A549 (cell line): ENCODE measurements around the gene VANGL1.

ENCODE experiments used
- BHLHE40 ChIP-seq: IDR thresholded peaks from 2 replicates; pipeline ENCODE4 v1.6.1; 2012; ENCODE audit warnings: low read depth, low read length, inconsistent platforms
- CBX8 ChIP-seq: fragments of 200-600 bp; sonication (generic); IDR thresholded peaks from 2 replicates; pipeline ENCODE4 v1.6.1; 2016
- CHD2 ChIP-seq: fragments of 150-350 bp; IDR thresholded peaks from 2 replicates; pipeline ENCODE4 v1.6.1; 2014; ENCODE audit warnings: low read length; ENCODE audit not compliant: partially characterized antibody
- GATA3 ChIP-seq: IDR thresholded peaks from 2 replicates; pipeline ENCODE4 v1.6.1; 2012; ENCODE audit warnings: borderline replicate concordance
- HEYL ChIP-seq: fragments of 250-450 bp; sonication (Bioruptor Pico); IDR thresholded peaks from 2 replicates; pipeline ENCODE4 v1.8.0; 2021; ENCODE audit warnings: mild to moderate bottlenecking, moderate library complexity
- POLR2A ChIP-seq: IDR thresholded peaks from 2 replicates; pipeline ENCODE4 v1.6.1; 2012; ENCODE audit warnings: mild to moderate bottlenecking, low read length
- RNF2 ChIP-seq: fragments of 200-600 bp; sonication (generic); IDR thresholded peaks from 2 replicates; pipeline ENCODE4 v1.6.1; 2016; ENCODE audit warnings: low read depth, mild to moderate bottlenecking, antibody characterized with exemption, moderate library complexity, borderline replicate concordance
- SREBF2 ChIP-seq: fragments of 450-650 bp; IDR thresholded peaks from 2 replicates; pipeline ENCODE4 v1.6.1; 2014; ENCODE audit warnings: mild to moderate bottlenecking, moderate library complexity
- ZC3H11A ChIP-seq: fragments of 450-650 bp; IDR thresholded peaks from 2 replicates; pipeline ENCODE4 v1.6.1; 2014; ENCODE audit warnings: antibody characterized with exemption, mild to moderate bottlenecking
- ZFP36 ChIP-seq: fragments of 450-650 bp; IDR thresholded peaks from 2 replicates; pipeline ENCODE4 v1.6.1; 2014; ENCODE audit warnings: borderline replicate concordance; ENCODE audit not compliant: partially characterized antibody
- TF ChIP-seq, protein P1 (sequence below): fragments of >200 bp; sonication (Bioruptor Twin); formaldehyde crosslinking; IDR thresholded peaks from 3 replicates; pipeline ENCODE4 v1.5.1; 2016
- TF ChIP-seq, protein P2 (sequence below): fragments of 450-650 bp; IDR thresholded peaks from 2 replicates; pipeline ENCODE4 v1.6.1; 2014; ENCODE audit warnings: antibody characterized with exemption
- TF ChIP-seq, protein P3 (sequence below): fragments of 150-350 bp; IDR thresholded peaks from 2 replicates; pipeline ENCODE4 v1.6.1; 2014; ENCODE audit warnings: low read depth, mild to moderate bottlenecking, low read length

DNA sequence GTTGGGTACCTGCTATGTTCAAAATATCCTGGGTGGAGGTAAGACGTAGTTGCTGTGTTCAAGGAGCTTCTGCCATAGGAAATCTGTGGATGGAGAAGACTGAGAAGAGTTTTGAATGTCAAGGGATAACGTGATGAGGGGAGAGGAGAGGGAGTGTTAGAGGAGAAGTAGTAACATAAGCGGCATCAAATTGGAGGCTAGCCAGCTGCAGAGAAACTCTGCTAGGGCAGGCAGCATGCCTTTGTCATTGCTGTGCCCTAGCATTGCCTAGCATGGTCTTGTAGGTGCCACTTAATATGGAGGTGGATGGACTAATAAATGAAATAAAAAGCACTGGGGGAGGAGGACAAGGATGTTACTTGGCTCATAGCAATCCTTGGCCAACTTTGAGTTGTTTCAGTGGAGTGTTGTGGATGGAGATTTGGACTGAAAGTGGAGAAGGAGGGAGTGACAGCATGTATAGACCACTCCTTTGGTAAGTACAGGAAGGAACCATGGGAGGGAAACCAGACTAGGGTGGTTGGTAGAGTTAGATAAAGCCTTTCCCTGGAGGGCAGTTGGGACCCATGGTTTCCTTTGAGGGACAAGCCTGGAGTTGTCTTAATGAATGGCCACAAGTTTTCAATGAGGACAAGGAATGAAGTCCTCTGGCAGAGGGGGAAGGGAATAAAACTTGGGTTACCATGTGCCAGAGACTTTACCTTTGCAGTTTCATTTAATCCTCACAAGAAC lies 6.3 kb downstream of the VANGL1 start:
- TF ChIP-seq RNF2 (no peak), POLR2A (no peak), BHLHE40 (no peak), SREBF2 (no peak), ZFP36 (no peak), ZC3H11A (no peak), HEYL (CRISPR knock-in tag) (no peak), GATA3 (no peak), CHD2 (no peak), CBX8 (no peak)
- TF ChIP-seq, protein P1, sequence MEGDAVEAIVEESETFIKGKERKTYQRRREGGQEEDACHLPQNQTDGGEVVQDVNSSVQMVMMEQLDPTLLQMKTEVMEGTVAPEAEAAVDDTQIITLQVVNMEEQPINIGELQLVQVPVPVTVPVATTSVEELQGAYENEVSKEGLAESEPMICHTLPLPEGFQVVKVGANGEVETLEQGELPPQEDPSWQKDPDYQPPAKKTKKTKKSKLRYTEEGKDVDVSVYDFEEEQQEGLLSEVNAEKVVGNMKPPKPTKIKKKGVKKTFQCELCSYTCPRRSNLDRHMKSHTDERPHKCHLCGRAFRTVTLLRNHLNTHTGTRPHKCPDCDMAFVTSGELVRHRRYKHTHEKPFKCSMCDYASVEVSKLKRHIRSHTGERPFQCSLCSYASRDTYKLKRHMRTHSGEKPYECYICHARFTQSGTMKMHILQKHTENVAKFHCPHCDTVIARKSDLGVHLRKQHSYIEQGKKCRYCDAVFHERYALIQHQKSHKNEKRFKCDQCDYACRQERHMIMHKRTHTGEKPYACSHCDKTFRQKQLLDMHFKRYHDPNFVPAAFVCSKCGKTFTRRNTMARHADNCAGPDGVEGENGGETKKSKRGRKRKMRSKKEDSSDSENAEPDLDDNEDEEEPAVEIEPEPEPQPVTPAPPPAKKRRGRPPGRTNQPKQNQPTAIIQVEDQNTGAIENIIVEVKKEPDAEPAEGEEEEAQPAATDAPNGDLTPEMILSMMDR = no peak
- TF ChIP-seq, protein P2, sequence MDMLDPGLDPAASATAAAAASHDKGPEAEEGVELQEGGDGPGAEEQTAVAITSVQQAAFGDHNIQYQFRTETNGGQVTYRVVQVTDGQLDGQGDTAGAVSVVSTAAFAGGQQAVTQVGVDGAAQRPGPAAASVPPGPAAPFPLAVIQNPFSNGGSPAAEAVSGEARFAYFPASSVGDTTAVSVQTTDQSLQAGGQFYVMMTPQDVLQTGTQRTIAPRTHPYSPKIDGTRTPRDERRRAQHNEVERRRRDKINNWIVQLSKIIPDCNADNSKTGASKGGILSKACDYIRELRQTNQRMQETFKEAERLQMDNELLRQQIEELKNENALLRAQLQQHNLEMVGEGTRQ = no peak
- TF ChIP-seq, protein P3, sequence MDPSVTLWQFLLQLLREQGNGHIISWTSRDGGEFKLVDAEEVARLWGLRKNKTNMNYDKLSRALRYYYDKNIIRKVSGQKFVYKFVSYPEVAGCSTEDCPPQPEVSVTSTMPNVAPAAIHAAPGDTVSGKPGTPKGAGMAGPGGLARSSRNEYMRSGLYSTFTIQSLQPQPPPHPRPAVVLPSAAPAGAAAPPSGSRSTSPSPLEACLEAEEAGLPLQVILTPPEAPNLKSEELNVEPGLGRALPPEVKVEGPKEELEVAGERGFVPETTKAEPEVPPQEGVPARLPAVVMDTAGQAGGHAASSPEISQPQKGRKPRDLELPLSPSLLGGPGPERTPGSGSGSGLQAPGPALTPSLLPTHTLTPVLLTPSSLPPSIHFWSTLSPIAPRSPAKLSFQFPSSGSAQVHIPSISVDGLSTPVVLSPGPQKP = no peak
